Fibroblast of lung (primary cell): ENCODE results near the gene DNMT1. TPM values are rescaled to one million over a fixed set of nuclear protein-coding genes. Genes with fewer than 3 reads are reported as not detected.

Source experiments
- DNase-seq, 2 donors: peaks; one replicate each; pipeline versions ENCODE4 v3.0.0 to v3.0.0-alpha.2; 2010; ENCODE audit warnings: low read depth in 2 of 2
- H2AFZ ChIP-seq: 2 replicates; pipeline ENCODE4 v1.5.1; 2012; ENCODE audit warnings: low read length, control low read depth, inconsistent platforms
- H3K27ac ChIP-seq: 2 replicates; pipeline ENCODE4 v1.5.1; 2011; ENCODE audit warnings: low read length, control low read depth; ENCODE audit not compliant: insufficient read depth
- H3K27me3 ChIP-seq: 2 replicates; pipeline ENCODE4 v1.5.1; 2011; ENCODE audit warnings: mild to moderate bottlenecking, low read length; ENCODE audit not compliant: control insufficient read depth, insufficient read depth
- H3K36me3 ChIP-seq: 2 replicates; pipeline ENCODE4 v1.5.1; 2011; ENCODE audit warnings: low read length; ENCODE audit not compliant: control insufficient read depth, insufficient read depth
- H3K4me1 ChIP-seq: 2 replicates; pipeline ENCODE4 v1.5.1; 2011; ENCODE audit warnings: low read length; ENCODE audit not compliant: control insufficient read depth, insufficient read depth; ENCODE audit errors: extremely low read depth
- H3K4me2 ChIP-seq: 2 replicates; pipeline ENCODE4 v1.5.1; 2011; ENCODE audit warnings: low read length, control low read depth; ENCODE audit not compliant: insufficient read depth; ENCODE audit errors: extremely low read depth
- H3K4me3 ChIP-seq, 4 experiments: fragments of 200-600 bp in 1 of 4; sonication (generic) in 1 of 4; replicated peaks in 1 of 4; 2 replicates each; pipeline ENCODE4 v1.5.1; 2011 to 2016; ENCODE audit warnings: low read length in 4 of 4, low read depth in 3 of 4, mild to moderate bottlenecking in 3 of 4, control low read depth in 2 of 4, inconsistent platforms in 1 of 4, mixed read lengths in 1 of 4; ENCODE audit not compliant: insufficient read depth in 1 of 4; ENCODE audit errors: control extremely low read depth in 1 of 4
- H3K79me2 ChIP-seq: 2 replicates; pipeline ENCODE4 v1.5.1; 2012; ENCODE audit warnings: mild to moderate bottlenecking, low read length, inconsistent platforms; ENCODE audit not compliant: control insufficient read depth, insufficient read depth
- H3K9ac ChIP-seq: 2 replicates; pipeline ENCODE4 v1.5.1; 2011; ENCODE audit warnings: mild to moderate bottlenecking, low read length, control low read depth; ENCODE audit not compliant: insufficient read depth
- H3K9me3 ChIP-seq: 2 replicates; pipeline ENCODE4 v1.5.1; 2012; ENCODE audit warnings: low read depth, low read length; ENCODE audit not compliant: control insufficient read depth, insufficient read depth
- H4K20me1 ChIP-seq: 2 replicates; pipeline ENCODE4 v1.5.1; 2011; ENCODE audit warnings: low read length; ENCODE audit not compliant: control insufficient read depth, insufficient read depth; ENCODE audit errors: extremely low read depth
- EZH2 ChIP-seq: IDR thresholded peaks from 2 replicates; pipeline ENCODE4 v1.5.1; 2012; ENCODE audit warnings: low read length, control low read depth, mild to moderate bottlenecking; ENCODE audit errors: missing control alignments
- polyA plus RNA-seq, 2 donors: library from polyadenylated mRNA; depleted of rRNA in 1 of 2; stranded (reverse) in 1 of 2; unstranded in 1 of 2; fragments of >200 nt; gene quantifications; 2 replicates each; pipeline ENCODE4 v1.2.1, GENCODE V29; 2011 to 2012; ENCODE audit warnings: missing spikeins in 1 of 2
- total RNA-seq: library from RNA; depleted of rRNA; stranded (reverse); fragments of >200 nt; gene quantifications from 2 replicates; pipeline ENCODE4 v1.2.1, GENCODE V29; 2014
- TF ChIP-seq, protein P1 (sequence below), 2 donors: IDR thresholded peaks in 1 of 2; conservative IDR thresholded peaks in 1 of 2; 1 replicate in 1 of 2; 2 replicates in 1 of 2; pipeline ENCODE4 v1.5.1; 2011 to 2012; ENCODE audit warnings: low read length in 2 of 2, control low read depth in 1 of 2, inconsistent platforms in 1 of 2, low read depth in 1 of 2, mild to moderate bottlenecking in 1 of 2

The DNMT1 gene
- total and polyA plus RNA-seq, 2 donors (not counting 1 experiment from before 2014, with no cell fraction given) = 33.7 to 36.7 TPM

DNA sequence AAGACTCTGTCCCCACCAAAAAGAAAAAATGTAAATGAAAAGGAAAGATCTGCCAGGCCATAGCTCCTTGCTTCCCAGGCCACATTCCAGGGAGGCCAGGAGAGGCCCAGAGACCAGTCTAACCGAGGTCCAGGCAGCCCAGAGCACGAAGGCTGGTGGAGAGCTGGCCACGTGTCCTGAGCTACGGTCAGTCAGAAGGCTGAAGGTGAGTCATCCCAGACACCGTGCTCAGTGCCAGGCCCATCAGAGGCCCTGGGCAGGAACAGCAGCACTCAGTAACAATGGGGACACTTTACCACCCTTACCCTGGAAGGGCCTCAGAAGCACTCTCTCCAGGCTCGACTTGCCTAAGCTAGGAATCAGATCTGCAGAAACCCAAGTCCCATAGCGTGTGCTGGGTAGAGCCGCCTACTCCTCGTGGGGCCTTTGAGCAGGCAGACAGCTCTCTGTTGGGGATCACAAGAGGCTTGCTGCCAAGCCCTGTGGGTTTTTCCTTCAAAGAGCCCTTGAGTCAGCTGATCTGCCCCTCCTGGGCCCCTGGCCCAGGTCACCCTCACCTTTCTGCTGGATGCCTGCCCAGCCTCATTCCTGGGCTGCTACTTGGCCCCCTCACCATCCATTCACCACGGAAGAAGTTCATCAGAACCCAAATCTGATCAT, 11.6 kb upstream of the DNMT1 start:
- no peak overlapping the region for H2AFZ ChIP-seq

DNA sequence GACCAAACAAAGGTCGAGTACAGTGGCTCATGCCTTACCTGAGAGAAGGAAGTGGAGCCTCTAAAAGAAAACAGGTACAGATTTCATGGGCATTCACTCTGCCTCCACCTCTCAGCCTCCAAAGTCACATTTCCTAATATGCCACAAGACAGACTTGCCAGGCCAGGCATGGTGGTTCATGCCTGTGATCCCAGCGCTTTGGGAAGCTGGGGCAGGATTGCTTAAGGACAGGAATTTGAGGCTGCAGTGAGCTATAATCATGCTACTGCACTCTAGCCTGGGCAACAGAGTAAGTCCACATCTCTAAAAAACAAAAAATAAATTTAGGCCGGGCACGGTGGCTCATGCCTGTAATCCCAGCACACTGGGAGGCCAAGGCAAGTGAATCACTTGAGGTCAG, 10.9 kb upstream of the DNMT1 start:
- Histone ChIP-seq H3K4me2 (no peak overlapping the region), H3K9ac (no peak overlapping the region)

More for the DNA sequence above, 11.6 kb upstream of the DNMT1 start:
- Histone ChIP-seq H3K27me3 (no peaks in the 10 kb centered on the region), H3K36me3 (no peaks in the 10 kb centered on the region), H4K20me1 (no peaks in the 10 kb centered on the region), H3K4me1 (no peaks in the 10 kb centered on the region), H3K27ac (no peak overlapping the region), H3K9me3 (no peaks in the 10 kb centered on the region), H3K4me2 (no peak overlapping the region), H3K4me3 (no peak overlapping the region), H3K79me2 (no peaks in the 10 kb centered on the region), H3K9ac (no peak overlapping the region)
- TF ChIP-seq, protein P1, sequence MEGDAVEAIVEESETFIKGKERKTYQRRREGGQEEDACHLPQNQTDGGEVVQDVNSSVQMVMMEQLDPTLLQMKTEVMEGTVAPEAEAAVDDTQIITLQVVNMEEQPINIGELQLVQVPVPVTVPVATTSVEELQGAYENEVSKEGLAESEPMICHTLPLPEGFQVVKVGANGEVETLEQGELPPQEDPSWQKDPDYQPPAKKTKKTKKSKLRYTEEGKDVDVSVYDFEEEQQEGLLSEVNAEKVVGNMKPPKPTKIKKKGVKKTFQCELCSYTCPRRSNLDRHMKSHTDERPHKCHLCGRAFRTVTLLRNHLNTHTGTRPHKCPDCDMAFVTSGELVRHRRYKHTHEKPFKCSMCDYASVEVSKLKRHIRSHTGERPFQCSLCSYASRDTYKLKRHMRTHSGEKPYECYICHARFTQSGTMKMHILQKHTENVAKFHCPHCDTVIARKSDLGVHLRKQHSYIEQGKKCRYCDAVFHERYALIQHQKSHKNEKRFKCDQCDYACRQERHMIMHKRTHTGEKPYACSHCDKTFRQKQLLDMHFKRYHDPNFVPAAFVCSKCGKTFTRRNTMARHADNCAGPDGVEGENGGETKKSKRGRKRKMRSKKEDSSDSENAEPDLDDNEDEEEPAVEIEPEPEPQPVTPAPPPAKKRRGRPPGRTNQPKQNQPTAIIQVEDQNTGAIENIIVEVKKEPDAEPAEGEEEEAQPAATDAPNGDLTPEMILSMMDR (conservative IDR thresholded peaks at IDR 0.05 in 1 of 2, IDR thresholded peaks at IDR 0.05 in 1 of 2; ENCODE audit: low read depth in 1 of 2, low read length in 2 of 2) = no peak
- TF ChIP-seq EZH2 = no peak
- DNase-seq = peak; percentile 47 to 88

DNA sequence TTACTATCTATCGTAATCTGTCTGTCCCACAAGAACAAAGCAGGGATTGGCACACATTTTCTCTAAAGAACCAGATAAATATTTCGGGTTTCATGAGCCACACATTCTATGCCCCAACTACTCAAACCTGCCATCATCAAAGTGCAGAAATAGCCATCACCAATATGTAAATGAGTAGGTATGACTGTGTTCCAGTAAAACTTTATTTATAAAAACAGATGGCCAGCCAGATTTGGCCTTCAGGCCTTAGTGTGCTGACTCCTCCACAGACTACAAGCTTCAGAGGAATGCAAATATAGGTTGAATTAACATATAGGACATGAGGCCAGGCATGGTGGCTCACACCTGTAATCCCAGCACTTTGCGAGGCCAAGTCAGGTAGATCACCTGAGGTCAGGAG, 8.9 kb upstream of the DNMT1 start:
- Histone ChIP-seq H3K36me3 (no peaks in the 10 kb centered on the region), H2AFZ (no peak overlapping the region), H4K20me1 (no peaks in the 10 kb centered on the region), H3K27me3 (no peaks in the 10 kb centered on the region), H3K4me2 (no peak overlapping the region), H3K9me3 (no peaks in the 10 kb centered on the region), H3K4me1 (no peaks in the 10 kb centered on the region), H3K79me2 (no peaks in the 10 kb centered on the region), H3K4me3 (no peak overlapping the region), H3K9ac (no peak overlapping the region), H3K27ac (no peak overlapping the region)
- no peak for DNase-seq
- no peak for TF ChIP-seq EZH2
- TF ChIP-seq, protein P1 (conservative IDR thresholded peaks at IDR 0.05 in 1 of 2, IDR thresholded peaks at IDR 0.05 in 1 of 2; ENCODE audit: low read depth in 1 of 2, low read length in 2 of 2) = no peak

More for the DNA sequence above, 10.9 kb upstream of the DNMT1 start:
- Histone ChIP-seq H4K20me1 (no peaks in the 10 kb centered on the region), H3K9me3 (no peaks in the 10 kb centered on the region), H2AFZ (no peak overlapping the region), H3K79me2 (no peaks in the 10 kb centered on the region), H3K4me1 (no peaks in the 10 kb centered on the region), H3K4me3 (no peak overlapping the region), H3K27me3 (no peaks in the 10 kb centered on the region), H3K36me3 (no peaks in the 10 kb centered on the region), H3K27ac (no peak overlapping the region)
- no peak for DNase-seq
- TF ChIP-seq, protein P1 (conservative IDR thresholded peaks at IDR 0.05 in 1 of 2, IDR thresholded peaks at IDR 0.05 in 1 of 2; ENCODE audit: low read depth in 1 of 2, low read length in 2 of 2) = no peak
- no peak for TF ChIP-seq EZH2
